GM21515 (cell line): ENCODE results near the gene ISG20L2.
"Not testable (repeated sequence)": the region's sequence is repeated elsewhere in the genome, so short reads cannot be mapped to it uniquely, and the experiment has no call there.

ENCODE experiments used
- ATAC-seq: cut with Tn5 transposase; IDR thresholded peaks from one replicate; pipeline ENCODE4 v1.9.1; 2021; ENCODE audit not compliant: unreplicated experiment

The ISG20L2 gene, protein sequence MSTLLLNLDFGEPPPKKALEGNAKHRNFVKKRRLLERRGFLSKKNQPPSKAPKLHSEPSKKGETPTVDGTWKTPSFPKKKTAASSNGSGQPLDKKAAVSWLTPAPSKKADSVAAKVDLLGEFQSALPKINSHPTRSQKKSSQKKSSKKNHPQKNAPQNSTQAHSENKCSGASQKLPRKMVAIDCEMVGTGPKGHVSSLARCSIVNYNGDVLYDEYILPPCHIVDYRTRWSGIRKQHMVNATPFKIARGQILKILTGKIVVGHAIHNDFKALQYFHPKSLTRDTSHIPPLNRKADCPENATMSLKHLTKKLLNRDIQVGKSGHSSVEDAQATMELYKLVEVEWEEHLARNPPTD

DNA sequence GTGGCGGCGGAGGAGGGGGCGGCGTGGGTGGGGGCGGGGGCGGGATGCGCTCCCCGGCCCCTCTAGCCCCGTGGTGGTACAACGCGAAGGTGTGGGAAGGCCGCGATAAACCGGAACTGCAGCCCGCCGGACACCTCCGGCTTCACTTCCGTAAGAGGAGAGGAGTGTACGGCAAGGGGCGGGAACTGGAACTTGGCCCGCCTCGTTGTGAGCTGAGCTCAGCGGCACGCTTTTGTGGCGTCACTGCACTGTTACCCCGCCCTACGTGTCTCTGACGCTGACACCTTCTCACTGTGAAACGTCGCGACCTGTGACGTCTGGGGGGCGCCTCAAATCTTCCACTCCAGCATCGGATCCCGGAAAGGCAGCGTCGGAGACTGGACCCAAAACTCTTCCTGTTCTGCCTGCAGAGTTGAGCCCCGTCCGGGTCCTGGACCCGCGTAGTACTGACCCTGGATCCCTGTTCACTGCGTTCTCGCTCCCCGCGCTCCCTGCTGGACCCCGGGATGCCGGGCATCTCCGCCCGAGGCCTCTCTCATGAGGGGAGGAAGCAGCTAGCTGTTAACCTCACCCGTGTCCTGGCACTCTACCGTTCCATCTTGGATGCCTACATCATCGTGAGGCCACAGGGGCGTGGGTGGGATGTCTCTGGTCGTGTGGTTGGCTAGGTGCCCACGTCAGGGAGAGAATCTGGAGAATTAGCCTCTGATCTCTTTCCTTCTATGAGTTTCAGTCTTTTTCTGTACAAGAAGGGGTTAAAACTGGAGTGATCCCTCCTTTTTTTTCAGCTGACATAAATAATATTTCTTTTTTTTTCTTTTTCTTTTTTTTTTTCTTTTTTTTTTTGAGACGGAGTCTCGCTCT lies at the start of gene ISG20L2:
ISG20L2 (minus strand) TSS at position 168 of the 864 bp plus-strand sequence. CDS start 1,114 bp downstream, outside the sequence.
- ATAC-seq, result peak; percentile 83

DNA sequence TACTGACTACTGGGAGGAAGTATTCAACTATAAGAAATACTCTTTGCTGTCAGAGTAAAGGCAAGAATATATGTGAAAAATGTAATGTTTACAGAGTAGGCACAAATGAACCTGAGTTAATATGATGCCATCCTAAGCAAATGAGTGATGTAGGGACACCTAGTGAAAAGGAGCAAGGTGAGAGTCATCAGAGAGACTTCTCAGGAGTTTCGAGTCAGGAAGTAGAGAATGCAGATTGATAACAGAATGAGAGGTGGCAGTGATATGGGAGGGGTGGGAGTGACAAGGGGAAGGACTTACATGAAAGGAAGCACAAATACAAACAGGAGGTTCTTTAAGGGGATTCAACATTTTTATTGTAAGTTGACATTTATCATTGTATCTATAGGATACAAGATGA lies 49.0 kb upstream of the ISG20L2 start:
- no peak for ATAC-seq

DNA sequence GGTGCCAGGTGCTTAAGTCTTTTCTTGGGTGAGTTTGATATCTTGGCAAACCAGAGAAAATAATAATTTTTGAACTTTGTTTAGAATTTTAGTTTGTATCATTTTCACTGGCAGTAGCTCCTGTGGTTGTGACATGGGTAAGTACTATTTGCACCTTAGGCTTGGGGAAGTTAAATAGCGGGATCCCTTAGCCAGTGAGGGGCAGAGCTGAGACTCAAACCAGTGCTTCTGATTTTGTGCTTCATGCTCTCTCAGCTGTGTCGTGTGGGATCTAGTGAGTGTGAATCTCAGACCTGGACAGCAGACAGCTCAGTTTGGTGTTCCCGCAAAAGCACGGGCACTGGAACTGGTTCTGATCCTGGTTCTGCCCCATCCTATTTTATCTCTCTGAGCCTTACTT lies 48.4 kb upstream of the ISG20L2 start:
- ATAC-seq, result no peak

DNA sequence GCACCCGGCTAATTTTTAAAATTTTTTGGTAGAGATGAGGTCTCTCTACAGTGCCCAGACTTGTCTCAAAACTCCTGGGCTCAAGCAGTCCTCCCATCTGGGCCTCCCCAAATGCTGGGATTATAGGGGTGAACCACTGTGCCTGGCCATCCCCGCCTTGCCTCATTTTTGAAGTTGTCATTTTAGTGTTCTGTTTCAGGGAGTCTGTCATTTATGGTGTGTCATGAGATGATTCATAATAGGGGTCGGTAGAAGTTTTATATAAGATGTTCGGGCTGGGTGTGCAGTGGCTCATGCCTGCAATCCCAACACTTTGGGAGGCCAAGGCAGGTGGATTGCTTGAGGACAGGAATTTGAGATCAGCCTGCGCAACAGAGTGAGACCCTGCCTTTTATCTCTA lies 47.2 kb upstream of the ISG20L2 start:
- no peak for ATAC-seq

DNA sequence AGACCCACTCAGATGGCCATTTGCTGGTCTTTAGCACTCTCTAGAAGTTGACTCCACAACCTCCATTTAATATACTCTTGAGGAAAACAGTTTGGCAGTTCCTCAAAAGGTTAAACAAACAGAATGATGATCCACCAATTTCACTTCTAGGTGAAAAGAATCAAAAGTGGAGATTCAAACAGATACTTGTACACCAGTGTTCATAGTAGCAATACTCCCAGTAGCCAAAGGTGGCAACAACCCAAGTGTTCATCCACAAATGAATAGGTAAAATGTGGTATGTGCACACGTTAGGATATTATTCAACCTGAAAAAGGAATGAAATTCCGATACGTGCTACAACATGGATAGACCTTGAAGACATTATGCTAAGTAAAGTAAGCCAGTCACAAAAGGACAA lies 45.0 kb upstream of the ISG20L2 start:
- ATAC-seq, result no peak

DNA sequence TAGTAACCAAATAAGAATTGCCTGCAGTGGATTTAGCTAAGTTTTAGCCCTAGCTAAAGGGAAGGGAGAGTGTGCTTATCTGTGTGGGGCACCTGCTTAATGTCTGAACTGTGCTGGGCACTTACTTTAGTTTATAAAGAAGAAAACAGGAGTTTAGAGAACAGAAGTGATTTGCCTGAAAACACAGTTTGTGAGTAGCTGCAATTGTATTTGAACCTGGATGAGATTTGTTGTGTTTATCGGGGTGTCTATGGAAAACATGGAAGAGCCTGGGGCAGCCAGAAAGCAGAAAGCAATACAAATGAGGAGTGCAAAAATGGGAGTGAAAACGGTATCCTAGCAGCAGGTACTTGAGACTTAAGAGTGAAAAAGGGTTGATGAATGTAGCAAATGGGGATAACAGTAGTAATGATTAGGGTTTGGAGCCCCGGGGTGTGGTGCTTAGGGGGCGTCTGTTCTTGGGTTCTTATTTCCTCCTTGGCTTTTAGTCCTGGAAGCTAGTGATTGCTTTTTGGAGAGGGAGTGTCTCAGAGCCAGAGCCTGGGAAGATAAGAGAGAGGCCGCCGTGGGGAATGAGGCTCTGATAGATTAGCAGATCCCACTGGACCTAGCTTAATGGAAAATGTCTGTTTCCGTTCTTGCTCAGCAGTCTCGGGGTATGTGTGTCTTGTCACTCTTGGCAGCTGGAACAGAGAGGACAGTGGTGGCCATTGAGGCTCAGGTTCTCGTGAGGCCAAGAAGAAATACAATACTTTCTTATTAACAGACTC lies 44.3 kb upstream of the ISG20L2 start:
- ATAC-seq, result no peak

DNA sequence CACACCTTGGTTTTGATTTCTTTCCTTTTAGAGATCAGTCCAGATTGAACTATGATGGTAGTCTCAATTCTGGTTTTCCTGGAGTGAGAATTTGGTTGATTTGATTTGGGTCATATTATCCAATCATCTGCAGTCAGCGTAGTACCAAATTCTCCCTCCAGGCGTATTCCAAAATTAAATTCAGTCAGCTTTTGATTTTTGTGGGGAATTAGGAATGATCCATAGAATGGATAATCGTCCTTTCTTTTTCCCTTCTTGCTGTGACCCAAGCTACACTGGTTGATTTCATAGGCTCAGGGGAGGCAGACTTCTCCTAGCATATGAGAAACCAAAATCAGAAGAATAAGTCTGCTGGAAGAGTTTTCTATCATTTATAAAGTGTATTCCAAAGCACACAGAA lies 43.7 kb upstream of the ISG20L2 start:
- ATAC-seq, result no peak

DNA sequence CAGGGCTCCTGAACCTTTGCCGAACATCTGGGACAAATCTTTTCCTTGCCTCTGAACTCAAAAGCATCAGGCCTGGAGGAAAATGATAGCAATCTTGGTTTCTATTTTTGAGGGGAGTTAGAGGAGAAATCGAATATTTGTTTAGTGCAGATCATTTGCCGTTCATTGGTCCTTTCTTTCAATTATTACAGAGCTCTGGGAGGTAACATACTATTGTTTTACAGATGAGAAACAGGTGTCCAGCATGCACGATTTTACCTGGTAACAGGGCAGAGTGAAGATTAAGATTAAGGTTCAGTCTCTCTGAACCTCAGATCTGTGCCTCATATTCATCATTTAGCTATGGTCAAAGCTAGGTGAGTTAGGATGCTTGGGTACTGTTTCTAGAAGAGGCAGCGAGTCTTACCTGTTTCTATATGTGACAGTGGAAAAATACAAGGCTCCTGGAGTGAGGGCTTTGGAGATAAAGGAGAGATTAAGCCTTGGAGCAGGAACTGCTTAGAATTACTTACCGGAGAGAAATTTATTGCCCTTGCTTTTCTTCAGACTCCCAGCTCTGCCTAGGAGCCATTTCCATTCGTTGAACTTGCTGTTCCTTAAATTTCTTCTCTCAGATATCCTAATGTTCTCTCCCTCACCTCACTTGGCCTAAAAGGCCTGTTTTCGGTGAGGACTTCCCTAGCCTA lies 40.2 kb upstream of the ISG20L2 start:
- ATAC-seq, result no peak

DNA sequence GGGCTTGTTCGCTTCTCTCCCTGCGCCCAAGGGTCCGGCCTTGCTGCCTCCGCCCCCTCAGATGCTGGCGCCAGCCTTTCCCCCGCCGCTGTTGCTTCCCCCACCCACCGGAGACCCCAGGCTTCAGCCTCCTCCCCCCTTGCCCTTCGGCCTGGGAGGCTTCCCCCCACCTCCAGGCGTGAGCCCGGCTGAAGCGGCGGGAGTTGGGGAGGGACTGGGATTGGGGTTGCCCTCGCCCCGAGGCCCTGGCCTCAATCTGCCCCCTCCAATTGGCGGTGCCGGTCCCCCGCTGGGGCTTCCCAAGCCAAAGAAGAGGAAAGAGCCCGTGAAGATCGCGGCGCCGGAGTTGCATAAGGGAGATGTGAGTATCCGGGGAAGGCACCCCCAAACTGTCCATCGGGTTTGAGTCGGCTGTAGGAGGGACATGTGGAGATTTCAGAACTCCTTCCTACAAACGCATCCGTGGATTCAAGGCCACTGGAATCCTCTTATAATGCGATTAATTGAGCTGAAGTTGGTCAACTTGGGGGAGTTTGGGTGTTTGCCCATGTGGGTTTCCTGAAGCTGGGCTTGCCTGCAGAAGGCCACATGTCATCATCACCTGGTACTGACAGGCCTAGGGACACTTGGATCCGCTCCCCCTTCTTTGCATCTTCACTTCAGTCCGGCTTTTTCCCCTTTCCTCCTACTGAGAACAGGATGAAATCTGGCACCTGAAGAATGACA lies 39.5 kb upstream of the ISG20L2 start:
- ATAC-seq, result no peak

DNA sequence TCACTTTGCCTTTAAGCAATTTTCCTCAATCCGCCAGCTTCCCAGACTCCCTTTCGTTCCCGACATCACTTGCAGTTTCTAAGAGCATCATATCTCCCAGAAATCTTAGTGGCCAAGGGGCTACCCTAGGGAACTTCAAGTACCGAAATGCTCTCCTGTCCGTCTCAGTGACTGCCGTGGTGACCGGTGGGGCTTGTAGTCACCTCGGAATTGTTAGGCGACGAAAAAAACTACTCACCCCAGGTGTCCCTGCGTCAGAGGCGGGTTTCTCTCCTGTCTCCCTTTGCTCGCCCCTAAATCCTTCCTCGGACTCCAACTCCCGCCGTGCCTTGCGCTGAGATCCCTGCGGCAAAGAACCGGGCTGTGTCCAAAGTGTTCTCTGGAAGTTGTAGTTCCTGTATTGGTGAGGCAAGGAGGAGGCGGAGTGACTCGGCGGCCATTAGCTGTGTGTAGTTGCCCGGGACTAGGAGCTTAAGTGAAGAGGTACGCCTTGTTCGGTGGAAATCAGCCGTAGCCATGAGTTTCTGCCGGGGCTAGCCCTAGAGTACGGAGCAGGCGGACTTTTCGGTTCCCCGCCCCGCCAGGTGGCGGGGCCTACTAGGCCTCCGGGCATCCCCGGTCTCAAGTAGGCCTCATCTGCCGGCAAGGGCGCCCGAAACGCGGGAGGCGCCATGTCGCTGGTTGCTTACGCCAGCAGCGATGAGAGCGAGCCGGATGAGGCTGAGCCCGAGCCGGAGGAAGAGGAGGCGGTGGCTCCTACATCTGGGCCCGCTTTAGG lies 38.7 kb upstream of the ISG20L2 start, which contains the start of gene PRCC:
PRCC (plus strand) TSS at position 435 of the 778 bp plus-strand sequence; CDS start at position 672, 237 bp downstream.
- peak; percentile 91 for ATAC-seq

DNA sequence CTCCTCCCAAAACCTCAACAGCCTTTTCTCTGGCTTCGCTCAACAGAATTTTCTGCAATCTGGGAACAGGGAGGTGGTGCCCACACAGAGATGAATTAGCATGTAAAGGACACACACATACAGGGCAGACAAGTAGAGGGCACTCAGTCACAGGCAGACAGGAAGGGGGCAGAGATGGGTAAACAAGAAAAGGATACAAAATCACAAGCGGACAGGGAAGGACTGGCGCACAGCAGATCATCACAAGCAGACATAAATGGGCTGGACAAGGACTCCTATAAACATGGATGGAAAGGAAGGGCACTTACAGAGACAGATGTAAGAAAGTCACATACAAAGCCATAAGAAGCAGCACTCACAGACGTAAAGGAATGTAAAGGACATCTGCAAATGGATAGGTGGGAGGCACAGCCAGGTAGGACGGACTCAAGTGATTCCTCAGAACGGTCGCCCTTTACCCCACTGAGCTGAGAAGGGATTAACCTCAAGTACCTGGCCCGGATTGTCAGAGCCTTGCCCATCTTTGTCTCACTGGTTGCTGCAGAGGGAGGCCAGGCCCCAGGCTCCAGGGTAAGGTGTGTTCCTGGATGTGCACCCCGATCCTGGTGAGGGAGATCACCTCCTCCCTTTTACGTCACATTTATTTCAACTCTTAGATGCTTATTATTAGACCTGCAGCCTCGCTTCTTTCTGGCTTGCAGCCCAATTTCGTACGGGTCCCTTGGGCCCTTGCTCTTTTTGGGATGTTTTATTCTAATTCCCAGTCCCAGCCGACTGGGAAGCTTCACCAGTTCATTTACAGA lies 37.9 kb upstream of the ISG20L2 start:
- peak; percentile 12 for ATAC-seq

DNA sequence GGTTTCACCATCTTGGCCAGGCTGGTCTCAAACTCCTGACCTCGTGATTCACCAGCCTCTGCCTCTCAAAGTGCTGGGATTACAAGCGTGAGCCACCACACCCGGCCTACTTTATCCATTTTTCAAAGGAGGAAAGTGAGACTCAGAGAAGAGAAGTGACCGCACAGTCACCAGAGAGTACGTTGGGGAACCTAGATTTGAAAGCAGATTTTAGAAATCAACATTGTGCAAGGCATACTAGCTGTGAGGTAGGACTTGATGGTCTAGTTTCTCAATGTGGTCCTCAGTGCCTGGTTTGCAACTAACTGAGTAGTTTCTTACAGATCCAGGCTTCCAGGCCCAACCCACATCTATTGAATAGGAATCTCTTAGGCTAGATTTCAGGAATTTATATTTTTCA lies 37.1 kb upstream of the ISG20L2 start:
- ATAC-seq, result no peak

DNA sequence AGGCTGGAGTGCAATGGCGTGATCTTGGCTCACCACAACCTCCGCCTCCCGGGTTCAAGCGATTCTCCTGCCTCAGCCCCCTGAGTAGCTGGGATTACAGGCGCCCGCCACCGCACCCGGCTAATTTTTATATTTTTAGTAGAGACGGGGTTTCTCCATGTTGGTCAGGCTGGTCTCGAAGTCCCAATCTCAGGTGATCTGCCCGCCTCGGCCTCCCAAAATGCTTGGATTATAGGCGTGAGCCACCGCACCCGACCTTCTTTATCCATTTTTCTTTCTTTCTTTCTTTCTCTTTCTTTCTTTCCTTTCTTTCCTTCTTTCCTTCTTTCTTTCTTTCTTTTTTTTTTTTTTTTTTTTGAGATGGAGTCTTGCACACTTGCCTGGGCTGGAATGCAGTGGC lies 36.6 kb upstream of the ISG20L2 start:
- not testable (repeated sequence) for ATAC-seq

DNA sequence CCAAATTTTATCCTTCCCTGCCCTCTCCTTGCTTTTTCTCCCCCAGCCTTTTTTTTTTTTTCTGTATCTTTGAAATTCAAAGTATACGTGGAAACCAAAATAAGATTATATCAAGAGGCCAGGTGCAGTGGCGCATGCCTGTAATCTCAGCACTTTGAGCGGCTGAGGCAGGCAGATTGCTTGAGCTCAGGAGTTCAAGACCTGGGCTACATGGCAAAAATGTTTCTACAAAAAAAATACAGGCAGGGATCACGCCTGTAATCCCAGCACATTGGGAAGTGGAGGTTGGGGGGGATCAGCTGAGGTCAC lies 32.2 kb upstream of the ISG20L2 start:
- ATAC-seq, result no peak

DNA sequence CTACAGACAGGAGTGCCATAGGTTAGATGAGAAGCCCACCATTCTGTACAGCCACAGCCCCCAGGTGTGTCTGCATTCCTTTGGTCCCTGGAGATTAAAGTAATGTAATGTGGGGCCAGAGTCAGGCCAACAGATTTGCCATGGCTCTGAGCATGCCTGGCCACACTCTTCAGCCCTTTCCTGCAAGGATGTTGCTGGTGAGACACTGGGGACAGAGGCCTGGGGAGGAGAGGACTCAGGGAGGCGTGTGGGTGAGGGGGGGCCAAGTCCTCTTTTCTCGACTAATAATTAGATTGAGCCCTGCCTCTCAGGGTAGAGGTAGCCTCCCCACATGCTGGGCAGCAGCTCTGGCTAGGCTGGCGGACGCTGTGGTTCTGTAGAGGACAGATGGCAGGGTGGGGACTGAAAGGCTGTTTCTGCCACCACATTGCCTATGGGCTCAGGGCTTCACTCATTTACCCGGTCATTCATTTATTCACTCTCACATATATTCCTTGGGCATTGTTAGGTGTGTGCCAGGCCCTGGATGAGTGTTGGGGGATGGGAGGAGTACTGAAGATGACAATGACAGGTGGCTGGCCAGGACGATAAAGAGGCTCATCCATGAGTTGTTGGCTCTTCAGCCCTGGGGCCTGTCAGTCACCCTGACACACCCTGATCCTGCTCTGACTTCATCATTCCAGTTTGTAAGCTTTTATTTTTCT lies 31.7 kb upstream of the ISG20L2 start:
- ATAC-seq, result no peak

DNA sequence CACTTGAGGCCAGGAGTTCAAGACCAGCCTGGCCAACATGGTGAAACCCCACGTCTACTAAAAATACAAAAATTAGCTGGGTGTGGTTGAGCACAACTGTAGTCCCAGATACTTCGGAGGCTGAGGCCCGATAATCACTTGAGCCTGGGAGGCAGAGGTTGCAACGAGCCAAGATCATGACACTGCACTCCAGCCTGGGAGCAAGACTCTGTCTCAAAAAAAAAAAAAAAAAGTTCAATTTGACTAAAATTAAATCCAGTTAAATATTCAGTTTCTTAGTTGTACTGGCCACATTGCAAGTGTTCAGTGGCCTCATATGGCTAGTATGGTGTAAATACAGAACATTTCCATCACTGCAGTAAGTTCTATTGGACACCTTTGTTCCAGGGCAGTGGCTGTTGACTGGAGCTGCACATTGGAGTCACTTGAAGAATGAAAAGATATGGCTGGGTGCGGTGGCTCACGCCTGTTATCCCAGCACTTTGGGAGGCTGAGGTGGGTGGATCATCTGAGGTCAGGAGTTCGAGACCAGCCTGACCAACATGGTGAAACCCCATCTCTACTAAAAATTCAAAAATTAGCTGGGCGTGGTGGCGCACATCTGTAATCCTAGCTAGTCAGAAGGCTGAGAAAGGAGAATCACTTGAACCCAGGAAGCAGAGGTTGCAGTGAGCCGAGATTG lies 29.1 kb upstream of the ISG20L2 start:
- ATAC-seq, result not testable (repeated sequence)

DNA sequence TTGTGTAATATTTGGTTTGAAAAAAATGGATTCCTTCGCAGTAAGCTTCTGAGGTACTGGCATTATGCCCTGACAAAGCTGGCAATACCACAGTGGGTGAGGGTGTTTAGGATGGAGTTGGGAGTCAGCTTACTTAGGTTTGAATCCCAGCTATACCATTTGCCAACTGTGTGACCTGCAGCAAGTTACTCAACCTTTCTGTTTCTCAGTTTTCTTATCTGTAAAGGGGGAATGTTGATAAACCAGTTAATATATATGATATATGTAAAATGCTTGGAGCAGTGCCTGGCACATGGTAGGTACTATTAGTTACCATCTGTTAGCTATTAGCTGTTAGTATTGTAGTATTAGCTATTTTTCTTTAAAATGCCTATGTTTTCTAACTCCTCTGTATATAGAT lies 27.8 kb upstream of the ISG20L2 start:
- no peak for ATAC-seq
